ENCODE measurements around the gene EPM2A.

Gene EPM2A

DNA sequence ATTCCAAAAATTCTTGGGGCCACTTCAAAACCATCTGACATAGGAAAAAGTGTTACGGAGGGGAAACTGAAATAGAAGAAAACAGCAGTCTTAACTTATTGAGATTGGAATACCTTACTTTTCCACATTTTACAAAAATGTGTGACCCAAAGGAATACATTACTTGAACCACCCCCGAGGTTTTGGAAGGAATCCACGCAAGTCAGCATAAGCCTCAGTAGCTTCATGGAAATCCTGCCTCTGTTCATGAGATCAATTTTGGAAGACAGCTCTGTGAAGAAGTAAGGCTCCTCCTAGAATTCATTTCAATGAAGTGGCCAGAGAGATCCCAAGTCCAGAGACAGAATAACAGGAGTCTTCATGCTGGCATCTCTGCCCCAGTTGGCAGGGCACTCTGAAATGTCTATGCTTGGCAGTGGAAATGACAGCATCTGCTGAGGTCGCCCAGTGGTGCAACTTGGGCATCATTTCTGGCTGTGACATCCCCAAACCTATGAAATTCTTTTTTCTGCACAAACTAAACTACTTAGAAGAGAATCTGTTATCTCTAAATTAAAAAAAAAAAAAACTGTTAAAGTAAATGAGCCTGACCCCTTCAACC is 132.5 kb downstream of the EPM2A start:
- DNase-seq (ENCODE audit: low read depth) = no peak

- no peak for DNase-seq (ENCODE audit: low read depth)
Measured at GRCh38 chr6:145601397-145601796, 133.9 kb downstream of the EPM2A start.

DNA sequence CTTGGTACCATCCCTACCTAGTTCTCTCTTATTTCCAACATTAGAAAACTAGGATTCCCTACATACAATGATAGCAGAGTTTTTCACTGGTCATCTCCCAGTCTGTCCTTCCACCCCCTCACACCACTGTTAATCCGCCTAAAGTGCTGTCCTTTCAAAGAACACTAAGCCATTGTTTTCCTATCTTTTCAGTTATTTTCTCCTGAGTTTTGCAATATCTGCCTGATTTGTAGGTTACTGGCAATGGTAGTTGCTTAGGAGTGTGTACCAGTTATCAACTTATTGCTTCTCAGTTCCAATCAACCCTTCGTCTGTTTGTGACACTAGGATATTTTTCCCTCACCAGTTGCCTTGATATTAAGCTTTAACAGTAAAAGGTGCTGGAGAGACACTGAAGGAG is 135.0 kb downstream of the EPM2A start:
- DNase-seq (ENCODE audit: low read depth) = no peak

- DNase-seq (ENCODE audit: low read depth) = no peak
Measured at GRCh38 chr6:145588981-145589380, 146.3 kb downstream of the EPM2A start.

GRCh38 chr6:145587334-145587733 is 148.0 kb downstream of the EPM2A start:
- no peak for DNase-seq (ENCODE audit: low read depth)

- no peak for DNase-seq (ENCODE audit: low read depth)
Measured at GRCh38 chr6:145583753-145584152, 151.6 kb downstream of the EPM2A start.

Measured in HS-5 (cell line).